GM18526 (cell line): Measurements from ENCODE around the gene CYSTM1.

Source experiments
- POLR2A ChIP-seq: IDR thresholded peaks from 3 replicates; pipeline ENCODE4 v1.6.1; 2011; ENCODE audit not compliant: insufficient read length; ENCODE audit errors: extremely low read depth

Gene CYSTM1

GRCh38 chr5:140216478-140217074 lies 41.6 kb downstream of the CYSTM1 start:
- TF ChIP-seq POLR2A = no peak

DNA sequence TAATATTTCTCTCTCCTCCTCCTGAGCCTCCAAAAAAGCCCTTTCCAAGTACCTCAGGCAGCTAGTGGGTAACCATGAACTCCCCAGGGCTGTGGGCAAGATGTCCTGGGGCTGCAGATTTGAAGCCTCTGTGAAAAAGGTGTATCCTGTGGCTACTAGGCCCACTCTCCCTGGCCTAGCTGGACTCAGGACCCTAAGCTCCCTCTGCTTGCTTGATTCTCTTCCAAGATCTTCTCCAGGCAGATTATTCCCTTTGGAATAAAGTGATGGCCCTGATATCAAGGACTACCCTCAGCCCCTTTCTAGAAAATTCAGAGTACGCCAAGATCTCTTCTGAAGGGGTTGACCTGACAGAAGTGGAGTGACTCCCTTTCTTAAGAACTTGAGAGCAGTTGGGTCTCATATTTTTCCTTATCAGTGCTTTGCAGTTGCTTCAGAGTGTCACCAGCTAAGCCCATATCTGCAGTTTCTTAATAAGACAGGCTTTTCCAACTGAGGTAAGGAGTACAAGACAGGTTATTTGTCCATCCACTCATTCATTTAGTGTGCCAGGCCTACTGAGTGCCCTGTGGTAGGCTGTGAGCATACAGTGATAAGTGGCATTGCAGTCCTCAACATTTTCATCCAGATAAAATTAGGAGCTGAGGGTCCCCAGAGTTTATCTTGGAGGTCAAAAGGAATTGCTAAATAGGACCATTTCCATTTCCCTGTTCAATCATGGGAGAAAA lies 42.5 kb downstream of the CYSTM1 start:
- TF ChIP-seq POLR2A = no peak

- no peak for TF ChIP-seq POLR2A
Measured at GRCh38 chr5:140219068-140219991, 44.3 kb downstream of the CYSTM1 start.

DNA sequence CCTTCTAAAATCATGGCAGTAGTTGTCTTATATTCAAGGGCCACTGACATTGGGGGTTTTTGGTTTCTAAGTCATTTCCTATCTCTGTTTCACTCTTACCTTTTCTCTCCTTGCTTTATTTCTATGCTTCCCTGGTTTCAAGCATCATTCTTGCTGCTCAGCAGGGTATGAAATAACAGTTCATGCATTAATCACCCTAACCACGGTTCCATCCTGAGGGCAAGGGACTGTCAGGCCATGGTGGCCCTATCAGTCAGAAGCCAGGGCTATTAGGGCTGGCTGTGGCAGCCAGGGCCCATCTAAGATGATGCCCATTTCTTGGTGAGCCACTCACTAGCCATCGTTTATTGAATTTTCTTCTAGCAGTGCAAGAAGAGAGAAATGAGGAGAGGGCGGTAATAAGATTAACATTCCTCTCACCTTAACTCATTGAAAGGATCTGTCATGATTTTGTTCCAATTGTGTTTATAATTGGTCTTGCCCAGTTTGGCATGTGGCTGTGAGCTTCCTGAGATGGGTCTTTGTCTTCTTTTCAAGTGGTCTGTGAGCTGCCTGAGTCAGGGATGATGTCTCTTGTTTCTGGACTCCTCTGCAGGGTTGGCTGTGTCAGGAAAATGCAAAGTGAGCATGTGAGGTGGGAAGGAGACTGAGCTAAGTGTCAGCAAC lies 45.2 kb downstream of the CYSTM1 start:
- no peak for TF ChIP-seq POLR2A

DNA sequence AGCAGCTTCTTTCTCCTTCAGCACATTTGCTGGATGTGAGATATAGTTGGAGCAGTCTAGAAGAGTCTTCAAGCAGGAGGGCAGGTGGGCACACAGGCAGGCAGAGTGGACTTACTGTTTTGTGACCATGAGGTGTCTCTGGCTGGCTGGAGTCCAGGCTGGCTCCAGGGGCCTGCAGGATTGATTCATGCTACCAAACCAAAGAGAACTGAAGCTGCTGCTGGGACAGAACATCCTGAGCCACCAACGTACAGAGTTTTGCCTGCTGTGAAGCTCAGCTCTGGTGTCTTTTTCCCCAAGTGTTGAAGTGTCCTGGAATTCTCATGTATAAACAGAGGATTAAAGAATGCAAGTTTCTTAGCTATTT lies 45.7 kb downstream of the CYSTM1 start:
- TF ChIP-seq POLR2A = no peak

DNA sequence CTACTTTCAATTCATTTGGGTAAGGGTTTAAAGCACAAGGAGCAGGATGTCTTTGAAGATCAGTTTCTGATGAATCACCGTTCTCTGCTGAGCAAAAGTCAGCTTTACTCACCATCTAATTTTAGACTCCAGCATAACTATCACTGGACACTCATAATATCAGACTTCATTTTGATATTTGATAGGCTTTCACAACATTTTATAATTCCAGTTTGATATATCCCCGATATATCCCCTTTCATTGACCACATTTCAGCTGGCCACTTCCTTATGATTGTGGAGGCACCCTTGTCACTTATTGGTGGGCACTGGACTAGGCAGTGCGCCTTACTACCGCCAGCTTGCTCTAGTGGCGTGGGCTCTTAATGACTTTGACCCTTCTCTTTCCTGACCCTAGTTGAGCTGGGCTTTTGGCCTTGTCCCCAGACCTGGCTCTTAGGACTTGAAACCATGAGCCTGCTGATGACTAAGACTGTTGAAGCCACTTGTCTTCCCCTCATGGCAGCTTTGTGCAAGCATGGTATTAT lies 46.8 kb downstream of the CYSTM1 start:
- no peak for TF ChIP-seq POLR2A

DNA sequence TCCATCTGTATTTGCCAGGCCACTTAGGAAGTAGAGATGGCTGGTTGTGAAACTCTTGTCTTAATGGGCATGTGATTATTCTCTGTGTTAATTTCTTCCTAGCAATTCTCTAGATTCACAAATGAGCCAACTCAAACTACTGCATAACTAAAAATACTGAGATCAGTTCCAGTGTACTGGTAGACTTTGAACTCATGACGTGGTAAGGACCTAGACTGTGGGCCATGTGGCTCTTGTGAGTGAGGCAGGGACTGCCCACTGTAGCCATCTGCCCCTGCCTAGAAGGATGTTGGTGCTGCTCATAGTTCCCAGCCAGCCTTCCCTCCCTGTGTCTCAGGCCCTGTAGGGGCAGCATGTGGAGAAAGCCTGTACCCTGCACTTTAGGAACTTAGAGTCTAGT lies 47.4 kb downstream of the CYSTM1 start:
- TF ChIP-seq POLR2A = no peak

DNA sequence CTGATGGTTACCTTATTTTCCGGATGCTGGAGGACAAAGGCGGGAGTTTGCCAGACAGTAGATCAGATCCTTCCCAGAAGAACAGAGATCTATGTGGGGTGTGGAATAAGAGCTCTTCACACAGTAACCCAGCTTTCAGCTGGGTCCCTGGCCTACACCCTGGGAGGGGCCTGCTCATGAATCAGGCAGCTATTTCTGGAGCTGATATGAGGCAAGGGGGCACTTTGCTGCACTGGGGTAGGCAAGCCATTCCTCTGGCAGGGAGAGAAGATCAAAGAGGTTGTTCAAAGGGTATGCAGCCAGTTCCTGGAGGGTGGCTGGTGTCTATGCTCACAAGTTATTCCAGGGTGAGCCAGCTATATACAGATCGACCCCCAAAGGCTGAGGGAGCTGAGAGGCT lies 48.6 kb downstream of the CYSTM1 start:
- TF ChIP-seq POLR2A = no peak

DNA sequence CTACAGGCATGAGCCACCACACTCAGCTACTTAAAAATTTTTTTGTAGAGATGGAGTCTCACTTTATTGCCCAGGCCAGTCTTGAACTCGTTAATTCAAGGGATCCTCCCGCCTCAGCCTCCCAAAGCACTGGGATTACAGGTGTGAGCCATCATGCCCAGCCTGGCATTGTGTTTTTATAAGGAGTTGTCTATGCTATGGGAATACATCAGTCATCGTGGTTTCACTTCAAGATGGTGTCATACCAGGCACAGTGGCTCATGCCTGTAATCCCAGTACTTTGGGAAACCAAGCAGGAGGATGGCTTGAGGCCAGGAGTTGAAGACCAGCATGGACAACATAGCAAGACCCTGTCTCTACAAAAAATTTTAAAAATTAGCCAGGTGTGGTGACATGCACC lies 49.7 kb downstream of the CYSTM1 start:
- TF ChIP-seq POLR2A = no peak

- TF ChIP-seq POLR2A = no peak
Measured at GRCh38 chr5:140225396-140225795, 50.4 kb downstream of the CYSTM1 start.

GRCh38 chr5:140227046-140227445 lies 52.1 kb downstream of the CYSTM1 start:
- no peak for TF ChIP-seq POLR2A

DNA sequence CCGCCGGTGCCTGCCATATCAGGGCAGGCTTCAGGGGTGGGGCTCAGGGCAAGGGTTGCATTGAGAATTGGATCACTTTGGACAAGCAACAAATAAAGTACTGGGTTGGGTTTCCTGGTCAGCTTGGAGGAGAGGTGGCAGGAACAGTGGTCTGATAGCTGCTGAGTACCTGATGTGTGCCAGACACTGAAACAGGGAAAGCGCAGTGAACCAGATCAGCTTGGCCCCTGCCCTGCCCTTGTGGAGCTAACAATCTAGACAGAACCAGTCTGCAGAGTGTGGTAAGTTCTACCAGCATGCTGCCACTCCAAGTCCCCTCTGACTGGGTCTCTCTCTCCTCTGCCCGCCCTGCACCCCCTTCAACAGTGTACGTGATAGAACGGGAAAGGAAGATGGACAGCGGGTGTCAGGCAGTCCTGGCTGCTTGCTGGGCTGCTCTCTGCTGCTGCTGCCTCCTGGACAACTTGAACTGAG lies 53.4 kb downstream of the CYSTM1 start:
- TF ChIP-seq POLR2A = no peak

GRCh38 chr5:140230373-140230772 lies 55.4 kb downstream of the CYSTM1 start:
- no peak for TF ChIP-seq POLR2A

DNA sequence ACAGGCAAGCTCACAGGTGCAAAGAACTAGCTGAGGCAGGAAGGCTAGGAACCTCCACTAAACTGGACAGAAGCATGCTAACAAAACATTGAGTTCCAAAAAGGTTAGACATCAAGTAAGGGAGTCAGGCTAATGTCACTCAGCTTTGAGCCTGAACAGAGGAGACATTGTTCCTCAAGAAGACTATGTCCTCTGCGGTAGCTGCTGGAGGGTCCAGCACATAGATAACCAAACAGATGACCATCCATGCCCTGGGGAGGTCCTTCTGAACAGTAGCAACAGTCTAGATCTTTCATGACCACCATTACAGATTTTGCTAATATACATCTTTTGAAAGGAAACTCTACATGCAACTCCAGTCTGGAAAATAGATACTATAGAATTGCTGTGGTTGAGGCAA lies 57.7 kb downstream of the CYSTM1 start:
- TF ChIP-seq POLR2A = no peak

DNA sequence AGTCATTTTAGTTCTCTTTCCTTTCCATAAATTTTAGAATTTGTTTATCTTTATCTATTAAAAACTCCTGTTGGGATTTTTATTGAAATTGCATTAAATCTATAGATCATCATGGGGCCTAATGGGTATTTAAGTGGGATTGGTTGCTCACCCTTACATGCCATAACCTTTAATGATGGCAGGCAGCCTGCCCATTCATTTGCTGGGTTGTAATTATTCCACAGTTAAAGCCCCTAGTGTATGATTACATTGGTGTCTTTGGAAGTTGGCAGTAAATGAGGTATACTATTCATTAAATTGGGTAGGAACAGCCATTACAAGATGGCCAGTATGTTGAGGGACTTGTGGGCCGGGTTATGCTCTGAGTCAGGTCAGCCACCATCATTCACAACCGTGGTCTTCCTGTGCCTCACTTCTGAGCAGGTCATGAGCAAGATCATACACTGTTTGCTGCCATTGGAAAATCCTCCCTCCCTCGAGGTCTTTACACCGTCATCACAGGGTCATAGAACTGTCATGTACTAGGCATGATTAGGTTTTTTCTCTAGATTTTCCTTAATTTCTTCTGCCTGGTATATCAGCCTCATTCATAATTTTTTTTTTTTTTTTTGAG lies 59.5 kb downstream of the CYSTM1 start:
- TF ChIP-seq POLR2A = no peak
